Stimulated activated memory B cell treated with anti-CD40 and anti-IgM and Interleukin-4, amounts not matched to agents 10 μg/mL and 1 μg/mL and 100 μg/mL, for 72 hours (primary cell): Measurements from ENCODE around the gene LIFR.

Experiments used
- ATAC-seq: fragments of 150-1000 bp; cut with Tn5 transposase; 2 replicates; pipeline ENCODE4 v1.10.0; 2021
- H3K27ac Mint-ChIP-seq: one replicate; pipeline ENCODE4 v1.8.0; 2022; ENCODE audit warnings: mild to moderate bottlenecking, mixed read lengths
- H3K27me3 Mint-ChIP-seq: one replicate; pipeline ENCODE4 v1.8.0; 2022; ENCODE audit warnings: mixed read lengths
- H3K36me3 Mint-ChIP-seq: one replicate; pipeline ENCODE4 v1.8.0; 2022; ENCODE audit warnings: mixed read lengths
- H3K4me1 Mint-ChIP-seq: one replicate; pipeline ENCODE4 v1.8.0; 2022; ENCODE audit warnings: mixed read lengths
- H3K4me3 Mint-ChIP-seq: one replicate; pipeline ENCODE4 v1.8.0; 2022; ENCODE audit warnings: mild to moderate bottlenecking, moderate library complexity, mixed read lengths
- H3K9me3 Mint-ChIP-seq: one replicate; pipeline ENCODE4 v1.8.0; 2022; ENCODE audit warnings: mixed read lengths

Gene LIFR

DNA sequence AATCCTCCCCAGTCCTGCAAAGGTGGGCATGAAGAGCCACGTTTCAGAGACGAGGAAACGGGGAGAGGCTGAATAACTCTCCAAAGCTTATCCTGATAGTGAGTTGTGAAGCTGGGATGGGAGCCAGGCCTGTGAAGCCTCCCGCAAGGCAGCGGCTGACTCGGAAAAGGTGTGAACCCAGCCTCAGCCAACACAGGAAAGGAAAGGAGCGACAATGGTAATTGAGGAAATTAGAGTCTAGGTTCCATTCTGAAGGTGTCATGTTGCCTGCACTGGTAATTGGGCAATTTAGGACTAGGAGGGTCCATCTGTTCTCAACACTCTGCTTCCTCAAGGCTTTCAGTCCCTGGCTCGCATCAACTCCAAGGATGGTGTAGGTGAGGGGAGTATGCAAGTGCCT is 83.4 kb downstream of the LIFR start:
- Mint-ChIP-seq H3K4me1 (no peaks in the 10 kb centered on the region), H3K4me3 (no peak overlapping the region), H3K9me3 (no peaks in the 10 kb centered on the region), H3K27ac (no peak overlapping the region), H3K36me3 (no peaks in the 10 kb centered on the region), H3K27me3 (peaks cover 42% of the 10 kb centered on the region)
- no peak for ATAC-seq

DNA sequence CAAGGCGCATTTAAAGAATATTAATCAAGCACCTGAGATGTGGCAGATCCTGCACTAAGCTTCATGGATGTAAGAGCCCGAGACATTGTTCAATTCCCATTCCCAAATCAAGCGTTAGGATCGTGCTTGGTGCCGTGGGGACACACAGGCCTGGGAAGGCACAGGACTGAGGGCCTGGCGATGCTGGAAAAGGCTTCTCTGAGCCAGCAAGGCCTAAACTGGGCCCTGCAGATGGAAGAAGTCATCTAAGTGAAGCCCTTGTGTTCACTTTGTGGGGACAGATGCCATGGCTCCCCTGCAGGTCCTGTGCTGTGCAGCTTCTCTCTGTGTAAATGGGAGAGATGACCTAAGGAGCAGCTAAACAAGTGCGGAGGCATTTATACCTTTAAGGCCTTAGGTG is 83.9 kb downstream of the LIFR start:
- no peak overlapping the region for H3K4me3 Mint-ChIP-seq
- peaks cover 42% of the 10 kb centered on the region for H3K27me3 Mint-ChIP-seq
- no peak for ATAC-seq
- H3K36me3 Mint-ChIP-seq, result no peaks in the 10 kb centered on the region
- no peak overlapping the region for H3K27ac Mint-ChIP-seq
- H3K4me1 Mint-ChIP-seq, result no peaks in the 10 kb centered on the region
- no peaks in the 10 kb centered on the region for H3K9me3 Mint-ChIP-seq

DNA sequence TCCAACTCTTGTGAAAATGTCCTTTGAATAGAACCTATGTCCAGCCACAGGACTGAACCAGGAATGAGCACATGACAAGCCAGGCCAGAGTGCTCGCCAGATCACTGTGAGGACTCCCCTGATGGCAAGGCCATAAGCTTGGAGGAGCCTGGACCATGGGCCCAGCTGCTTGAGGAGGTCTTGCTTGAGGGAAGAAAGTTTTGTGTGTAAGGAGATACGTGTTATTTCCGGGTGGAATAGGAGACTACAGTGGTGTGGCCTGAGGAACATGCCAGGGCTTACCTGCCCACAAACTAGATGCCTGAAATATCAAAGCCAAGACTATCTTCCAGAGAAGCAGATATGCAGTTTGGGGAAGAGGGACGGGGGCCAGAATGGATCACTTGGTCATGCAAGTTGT is 84.7 kb downstream of the LIFR start:
- Mint-ChIP-seq H3K9me3 (no peaks in the 10 kb centered on the region), H3K36me3 (no peaks in the 10 kb centered on the region), H3K4me3 (no peak overlapping the region), H3K27ac (no peak overlapping the region), H3K27me3 (peaks cover 42% of the 10 kb centered on the region), H3K4me1 (no peaks in the 10 kb centered on the region)
- ATAC-seq, result no peak

DNA sequence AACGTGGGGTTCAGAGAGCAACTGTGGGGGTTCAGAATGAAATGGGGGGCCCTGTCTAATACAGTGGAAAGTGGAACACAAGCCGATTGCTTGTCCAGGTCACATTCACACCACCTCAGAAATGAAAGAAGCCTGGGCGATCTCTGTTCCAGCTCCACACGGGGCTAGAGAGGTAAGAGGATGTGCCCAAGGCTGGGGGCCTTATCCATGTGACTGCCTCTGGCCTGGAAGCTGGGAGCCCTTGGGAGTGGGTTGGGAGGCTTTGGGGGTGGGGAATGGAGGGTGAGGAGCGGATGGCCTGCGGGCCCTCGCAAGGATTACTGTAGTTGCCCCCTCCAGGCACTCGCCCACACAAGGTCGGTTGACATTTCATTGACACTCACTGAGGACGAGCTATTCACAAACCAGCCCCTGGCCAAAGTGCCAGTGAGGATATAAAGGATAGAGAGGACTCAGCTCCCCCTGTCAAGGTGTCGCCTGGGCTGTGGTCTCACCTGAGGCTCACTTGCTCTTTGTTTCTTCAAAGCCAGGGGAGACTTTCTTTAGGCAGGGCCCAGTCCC is 86.7 kb downstream of the LIFR start:
- no peaks in the 10 kb centered on the region for H3K36me3 Mint-ChIP-seq
- ATAC-seq, result no peak
- H3K27me3 Mint-ChIP-seq, result peaks cover 42% of the 10 kb centered on the region
- H3K4me1 Mint-ChIP-seq, result no peaks in the 10 kb centered on the region
- H3K9me3 Mint-ChIP-seq, result no peaks in the 10 kb centered on the region
- H3K27ac Mint-ChIP-seq, result no peak overlapping the region
- H3K4me3 Mint-ChIP-seq, result no peak overlapping the region

DNA sequence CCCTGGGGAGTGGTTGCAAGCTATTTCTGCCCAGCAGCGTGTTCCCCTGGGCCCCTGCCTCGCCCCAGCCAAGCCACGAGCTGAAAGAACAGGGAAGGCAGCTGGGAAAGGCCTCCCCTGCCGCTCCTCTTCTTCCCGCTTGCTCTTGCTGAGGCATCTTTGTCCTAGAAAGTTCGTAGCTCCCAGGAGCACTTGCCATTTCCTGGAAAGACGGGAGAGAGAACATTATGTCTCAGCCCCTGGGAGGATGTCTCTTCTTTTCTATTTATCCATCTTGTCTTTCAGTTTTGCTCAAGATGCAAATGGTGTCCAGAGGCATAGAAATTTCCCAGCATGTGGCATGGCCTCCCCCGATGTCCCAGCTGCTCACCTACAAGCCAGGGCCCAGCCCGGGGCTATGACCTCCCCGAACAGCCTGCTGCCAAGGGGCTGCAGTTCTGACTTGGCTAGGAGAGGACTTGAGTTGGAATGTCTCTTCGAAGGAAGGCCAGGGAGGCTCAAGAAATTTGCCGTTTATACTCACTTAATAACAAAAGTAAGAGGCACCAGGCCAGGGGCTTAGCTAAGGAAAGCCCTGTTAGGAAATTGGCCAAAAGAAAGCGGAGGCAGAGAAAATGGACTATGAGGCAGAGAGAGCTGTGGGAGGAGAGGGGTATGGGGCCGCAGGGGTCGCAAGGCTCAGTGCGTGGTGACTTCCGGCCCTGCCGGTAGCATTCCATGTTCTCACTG is 87.3 kb downstream of the LIFR start:
- ATAC-seq, result no peak
- Mint-ChIP-seq H3K27me3 (peaks cover 36% of the 10 kb centered on the region), H3K4me3 (no peak overlapping the region), H3K27ac (no peak overlapping the region), H3K4me1 (no peaks in the 10 kb centered on the region), H3K9me3 (no peaks in the 10 kb centered on the region), H3K36me3 (no peaks in the 10 kb centered on the region)

DNA sequence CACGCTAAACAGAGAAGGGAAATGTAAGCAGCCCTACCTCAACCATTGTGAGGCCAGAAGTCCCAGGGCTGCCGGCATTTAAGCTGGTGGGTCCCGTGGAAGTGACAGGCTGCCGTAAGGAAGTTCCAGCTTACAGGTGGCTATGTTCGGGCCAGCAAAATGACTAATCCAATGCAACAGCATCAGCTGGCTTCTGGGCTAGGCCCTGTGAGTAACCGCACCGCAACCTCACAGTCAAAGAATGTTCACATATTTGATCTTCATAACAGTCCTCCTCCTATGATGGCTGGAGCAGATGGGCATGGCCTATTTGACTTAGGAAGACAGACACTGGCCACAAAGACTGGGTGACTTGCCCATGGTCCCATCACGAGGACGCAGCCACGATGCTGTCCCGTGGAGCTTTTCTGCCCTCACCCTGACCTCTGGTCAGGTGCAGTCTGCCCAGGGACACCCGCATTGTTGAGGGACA is 88.2 kb downstream of the LIFR start:
- no peak for ATAC-seq
- Mint-ChIP-seq H3K36me3 (no peaks in the 10 kb centered on the region), H3K4me1 (no peaks in the 10 kb centered on the region), H3K9me3 (no peaks in the 10 kb centered on the region), H3K4me3 (no peak overlapping the region), H3K27ac (no peak overlapping the region), H3K27me3 (peaks cover 29% of the 10 kb centered on the region)

DNA sequence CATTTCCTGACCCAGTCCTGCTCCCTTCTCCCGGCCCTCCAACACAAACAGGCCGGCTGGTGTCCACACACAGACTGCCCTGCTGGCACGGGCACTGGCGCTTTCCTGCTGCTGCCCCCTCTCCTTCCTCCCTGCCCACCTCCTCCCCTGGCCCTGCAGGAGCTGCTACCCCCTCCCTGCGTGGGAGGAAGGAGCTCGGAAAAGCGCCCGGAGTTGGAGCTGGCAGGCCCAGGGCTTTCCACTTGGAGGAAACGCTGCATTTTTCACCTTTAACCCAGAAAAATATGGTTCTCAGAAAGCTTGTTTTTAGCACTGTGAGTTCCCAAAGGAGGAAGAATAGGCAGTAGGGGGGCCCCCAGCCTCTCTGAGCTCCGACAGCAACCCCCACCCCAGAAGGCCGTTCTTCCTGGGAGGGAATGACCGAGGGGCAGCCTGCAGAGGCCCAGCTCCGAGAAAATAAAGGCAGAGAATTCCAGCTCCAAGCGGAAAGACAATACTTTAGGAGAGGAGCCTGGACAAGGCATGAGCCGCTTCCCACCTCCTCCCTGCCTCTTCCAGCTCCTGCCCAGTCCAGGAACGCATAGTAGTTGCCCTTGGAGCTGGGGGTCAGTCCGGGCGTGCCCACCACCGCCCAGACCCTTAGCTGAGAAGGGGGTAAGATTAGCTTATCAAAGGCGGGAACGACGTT is 88.9 kb downstream of the LIFR start:
- ATAC-seq, result no peak
- Mint-ChIP-seq H3K36me3 (no peaks in the 10 kb centered on the region), H3K9me3 (no peaks in the 10 kb centered on the region), H3K27me3 (peaks cover 26% of the 10 kb centered on the region), H3K4me1 (no peaks in the 10 kb centered on the region), H3K4me3 (no peak overlapping the region), H3K27ac (no peak overlapping the region)

DNA sequence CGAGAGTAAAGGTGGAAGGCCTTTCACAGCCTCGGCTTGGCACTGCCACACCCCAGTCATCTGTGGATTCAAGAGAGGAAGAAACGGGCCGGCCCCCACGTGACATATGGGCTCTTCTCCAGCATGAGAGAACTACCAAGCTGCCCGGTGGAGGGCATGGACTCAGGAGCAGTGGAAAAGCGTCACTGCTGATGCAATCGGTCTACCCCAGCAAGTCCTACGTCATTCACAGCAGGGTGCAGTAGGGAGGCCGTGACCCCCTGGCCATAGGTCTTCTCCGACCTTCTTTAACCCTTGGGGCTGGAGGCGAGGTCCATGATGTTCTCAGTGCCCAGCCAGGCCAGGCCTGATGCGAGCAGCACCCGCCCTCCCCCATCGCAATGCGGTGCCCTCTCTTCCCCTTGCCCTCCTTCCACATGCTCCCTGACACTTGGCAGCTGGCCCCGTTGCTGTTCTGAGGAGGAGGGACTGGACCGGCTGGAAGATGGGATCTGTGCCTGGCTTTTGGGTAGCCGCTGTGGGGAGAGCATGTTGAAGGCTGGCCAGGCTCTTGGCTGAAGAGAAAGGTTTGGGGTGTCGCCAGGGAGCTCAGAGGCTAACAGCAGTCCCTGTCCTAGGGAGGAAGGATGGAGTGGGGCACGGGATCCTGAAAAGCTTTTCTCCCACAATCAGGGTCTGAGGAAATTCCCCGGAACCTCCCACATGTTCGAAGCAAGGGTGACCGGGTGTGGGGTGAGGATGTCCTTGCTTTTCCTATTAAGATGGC is 89.8 kb downstream of the LIFR start:
- ATAC-seq, result no peak
- H3K27me3 Mint-ChIP-seq, result peaks cover 33% of the 10 kb centered on the region
- H3K27ac Mint-ChIP-seq, result no peak overlapping the region
- H3K36me3 Mint-ChIP-seq, result no peaks in the 10 kb centered on the region
- H3K9me3 Mint-ChIP-seq, result no peaks in the 10 kb centered on the region
- no peaks in the 10 kb centered on the region for H3K4me1 Mint-ChIP-seq
- no peak overlapping the region for H3K4me3 Mint-ChIP-seq

DNA sequence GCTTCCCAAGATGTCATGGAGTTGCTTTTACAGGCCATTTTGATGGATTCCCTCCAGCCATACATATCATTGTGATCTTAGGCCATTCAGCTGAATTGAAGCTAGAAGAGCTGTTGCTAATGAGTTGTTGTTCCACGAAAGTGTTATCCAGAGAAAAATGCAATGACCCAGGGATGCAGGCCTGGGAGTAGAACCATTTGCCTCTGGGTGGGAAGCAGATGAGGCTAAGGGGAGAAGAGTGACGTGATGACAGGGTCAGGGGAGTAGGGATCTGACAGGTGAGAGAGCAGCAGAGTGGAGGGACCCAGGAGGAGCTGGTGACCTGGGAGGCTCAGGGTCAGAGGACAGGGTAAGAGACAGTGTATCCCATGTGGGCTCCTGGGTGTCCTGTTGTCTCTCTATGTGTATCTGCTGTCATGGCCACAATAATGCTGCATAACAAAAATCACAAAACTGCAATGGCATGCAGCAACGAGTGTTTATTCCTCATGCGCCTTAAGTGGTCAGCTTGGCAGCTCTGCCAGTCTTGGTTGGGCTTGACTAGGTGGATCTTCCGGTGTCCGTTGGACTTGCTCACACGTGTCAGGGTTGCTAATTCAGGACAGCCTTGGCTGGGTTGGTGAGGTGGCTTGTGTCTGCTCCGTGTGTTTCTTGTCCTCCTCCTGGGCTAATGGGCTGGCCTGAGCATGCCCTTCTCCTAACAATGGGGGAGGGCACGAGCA is 90.6 kb downstream of the LIFR start:
- no peaks in the 10 kb centered on the region for H3K9me3 Mint-ChIP-seq
- ATAC-seq, result no peak
- H3K27ac Mint-ChIP-seq, result no peak overlapping the region
- no peaks in the 10 kb centered on the region for H3K36me3 Mint-ChIP-seq
- H3K27me3 Mint-ChIP-seq, result peaks cover 33% of the 10 kb centered on the region
- no peaks in the 10 kb centered on the region for H3K4me1 Mint-ChIP-seq
- no peak overlapping the region for H3K4me3 Mint-ChIP-seq

DNA sequence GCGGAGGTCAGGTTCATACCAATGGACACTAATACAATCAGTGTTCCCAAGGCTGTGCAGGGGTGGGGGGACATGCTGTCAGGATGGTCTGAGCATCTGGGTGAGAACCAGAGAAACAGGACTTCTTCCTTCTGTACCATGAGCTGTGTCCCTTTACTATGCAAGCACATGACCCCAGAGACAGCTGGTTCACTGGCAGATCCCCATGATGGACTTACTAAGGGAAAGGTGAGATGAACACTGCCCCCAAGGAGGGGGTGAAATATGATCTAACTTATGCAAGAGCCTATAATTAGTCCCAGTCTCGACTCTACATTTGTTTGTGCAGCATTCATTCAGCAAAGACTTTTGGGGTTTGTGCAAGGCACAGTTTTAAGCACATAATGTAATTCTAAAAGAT is 91.4 kb downstream of the LIFR start:
- Mint-ChIP-seq H3K9me3 (no peaks in the 10 kb centered on the region), H3K27me3 (peaks cover 35% of the 10 kb centered on the region), H3K27ac (no peak overlapping the region), H3K4me1 (no peaks in the 10 kb centered on the region), H3K4me3 (no peak overlapping the region), H3K36me3 (no peaks in the 10 kb centered on the region)
- no peak for ATAC-seq

DNA sequence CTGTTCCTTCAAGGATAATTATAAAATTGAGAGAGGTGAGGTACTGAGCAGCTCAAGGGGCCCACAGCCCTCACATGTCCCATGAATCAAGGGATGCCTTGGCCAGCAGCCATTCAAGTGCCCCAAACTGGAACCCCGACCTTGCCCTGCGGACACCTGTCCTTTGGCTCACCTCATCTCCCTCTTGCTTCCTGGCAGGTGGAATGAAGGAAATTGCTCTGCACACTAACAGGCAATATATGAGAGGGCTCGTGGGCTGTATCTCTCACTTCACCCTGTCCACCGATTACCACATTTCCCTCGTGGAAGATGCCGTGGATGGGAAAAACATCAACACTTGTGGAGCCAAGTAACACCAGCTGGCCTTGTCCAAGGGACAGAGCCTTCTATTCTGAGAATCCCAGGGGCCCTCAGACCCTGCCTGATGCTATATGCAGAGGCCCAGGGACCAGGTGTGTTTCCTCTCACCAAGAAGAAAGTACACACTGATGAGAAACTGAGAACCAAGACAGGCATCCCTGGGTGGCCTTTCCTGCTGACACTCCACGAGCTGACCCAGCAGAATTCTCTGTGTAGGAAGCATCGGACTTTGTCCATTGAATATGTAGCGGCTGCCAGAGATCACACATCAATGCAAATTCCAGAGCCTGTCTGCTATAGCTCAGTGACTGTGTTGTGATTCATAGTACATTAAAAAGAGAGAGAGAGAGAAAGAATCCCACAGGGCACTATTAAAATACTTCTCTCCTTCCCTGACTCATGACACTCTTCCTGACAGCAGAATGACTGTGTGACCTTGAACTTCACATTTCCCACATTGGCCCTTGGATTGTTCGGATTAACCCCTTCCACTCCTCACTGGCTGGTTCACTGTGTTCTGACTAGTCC is 92.6 kb downstream of the LIFR start:
- H3K27me3 Mint-ChIP-seq, result peaks cover 32% of the 10 kb centered on the region

DNA sequence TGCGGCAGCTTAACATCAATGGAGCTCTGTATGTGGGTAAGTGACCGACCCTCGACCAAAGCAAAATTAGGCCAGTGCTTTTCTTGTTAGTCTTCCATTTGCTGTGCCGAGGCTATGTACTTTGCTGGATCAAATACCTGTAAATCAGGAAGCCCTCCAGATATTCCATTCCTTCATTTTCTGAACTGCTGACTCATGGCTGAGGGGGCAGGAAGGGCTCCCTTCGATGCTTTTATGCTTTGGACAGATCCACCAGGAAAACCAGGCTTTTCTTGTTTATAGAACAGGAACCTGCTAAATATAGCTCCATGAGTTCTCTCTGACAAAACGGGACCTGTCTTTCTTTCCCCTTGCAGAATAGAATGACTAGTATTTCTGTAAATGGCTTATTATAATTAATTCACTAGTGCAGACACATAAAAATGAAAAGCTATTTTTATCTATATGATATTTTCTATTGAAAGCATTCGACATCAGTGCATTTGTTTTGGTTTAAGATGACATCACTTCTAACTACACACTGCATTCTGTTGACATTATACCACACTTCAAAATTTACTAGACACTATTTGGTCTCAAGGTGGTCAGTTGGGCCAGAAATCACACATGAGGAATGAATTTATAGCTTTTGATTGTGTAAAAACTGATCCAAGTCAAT is 93.3 kb downstream of the LIFR start:
- H3K27me3 Mint-ChIP-seq, result peaks cover 36% of the 10 kb centered on the region
- no peaks in the 10 kb centered on the region for H3K4me1 Mint-ChIP-seq
- no peak for ATAC-seq
- no peaks in the 10 kb centered on the region for H3K36me3 Mint-ChIP-seq
- no peak overlapping the region for H3K4me3 Mint-ChIP-seq
- no peak overlapping the region for H3K27ac Mint-ChIP-seq
- peaks cover 5% of the 10 kb centered on the region for H3K9me3 Mint-ChIP-seq

More for the DNA sequence above, 92.6 kb downstream of the LIFR start:
- Mint-ChIP-seq H3K36me3 (no peaks in the 10 kb centered on the region), H3K27ac (no peak overlapping the region), H3K9me3 (peaks cover 5% of the 10 kb centered on the region), H3K4me1 (no peaks in the 10 kb centered on the region), H3K4me3 (no peak overlapping the region)
- ATAC-seq, result no peak

DNA sequence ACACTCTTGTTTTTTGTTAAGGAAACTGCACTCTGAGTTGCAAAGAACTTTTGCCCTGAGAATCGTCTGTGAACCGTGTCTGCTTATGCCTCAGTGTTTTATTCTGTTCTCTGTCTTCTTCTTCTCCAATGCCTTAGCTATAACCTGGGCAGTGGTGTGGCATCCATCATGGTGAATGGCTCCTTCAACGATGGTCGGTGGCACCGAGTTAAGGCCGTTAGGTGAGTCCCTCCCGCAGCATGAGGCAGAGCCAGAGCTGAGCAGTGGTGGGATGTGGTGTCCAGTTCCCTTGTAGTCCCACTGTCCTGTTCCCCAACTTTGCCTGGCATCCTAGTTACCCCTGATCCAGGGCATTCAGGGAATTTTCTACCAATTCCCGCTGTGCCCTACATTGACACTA is 98.3 kb downstream of the LIFR start:
- no peak overlapping the region for H3K4me3 Mint-ChIP-seq
- peaks cover 9% of the 10 kb centered on the region for H3K4me1 Mint-ChIP-seq
- ATAC-seq, result no peak
- peaks cover 60% of the 10 kb centered on the region for H3K27me3 Mint-ChIP-seq
- H3K36me3 Mint-ChIP-seq, result no peaks in the 10 kb centered on the region
- H3K27ac Mint-ChIP-seq, result no peak overlapping the region
- H3K9me3 Mint-ChIP-seq, result peaks cover 8% of the 10 kb centered on the region
